Natural killer cell (primary cell): ENCODE measurements around the gene LPAR2. TPM values are rescaled to one million over a fixed set of nuclear protein-coding genes. Genes with fewer than 3 reads are reported as not detected.

Experiments used
- ATAC-seq, 3 donors: fragments of 150-1000 bp in 2 of 3; fragments of 200-7000 bp in 1 of 3; cut with Tn5 transposase; 1 replicate in 1 of 3; 2 replicates in 2 of 3; pipeline ENCODE4 v1.10.0; 2021; ENCODE audit warnings: mild to moderate bottlenecking in 2 of 3, moderate library complexity in 2 of 3
- DNase-seq, 2 donors: peaks; one replicate each; pipeline versions ENCODE4 v3.0.0 to v3.0.0-alpha.2; 2013 to 2021; ENCODE audit warnings: mixed read lengths in 1 of 2
- H3K27ac ChIP-seq: one replicate; pipeline ENCODE4 v1.5.1; 2013; ENCODE audit warnings: mild to moderate bottlenecking, low read length
- H3K27me3 ChIP-seq: one replicate; pipeline ENCODE4 v1.6.1; 2013; ENCODE audit warnings: low read length; ENCODE audit not compliant: control insufficient read depth, insufficient read depth
- H3K36me3 ChIP-seq: one replicate; pipeline ENCODE4 v1.6.1; 2013; ENCODE audit warnings: low read length; ENCODE audit not compliant: control insufficient read depth, insufficient read depth
- H3K4me1 ChIP-seq: one replicate; pipeline ENCODE4 v1.6.1; 2013; ENCODE audit warnings: low read length; ENCODE audit not compliant: control insufficient read depth, insufficient read depth
- H3K4me3 ChIP-seq: one replicate; pipeline ENCODE4 v1.5.1; 2013; ENCODE audit warnings: low read length
- H3K9me3 ChIP-seq: one replicate; pipeline ENCODE4 v1.6.1; 2013; ENCODE audit warnings: low read length; ENCODE audit not compliant: control insufficient read depth, insufficient read depth
- H3K27ac Mint-ChIP-seq, 2 donors: one replicate each; pipeline ENCODE4 v1.8.0; 2022; ENCODE audit warnings: mild to moderate bottlenecking in 2 of 2, mixed read lengths in 2 of 2, moderate library complexity in 1 of 2
- H3K27me3 Mint-ChIP-seq, 2 donors: one replicate each; pipeline ENCODE4 v1.8.0; 2022; ENCODE audit warnings: low read depth in 2 of 2, mixed read lengths in 2 of 2
- H3K36me3 Mint-ChIP-seq: one replicate; pipeline ENCODE4 v1.8.0; 2022; ENCODE audit warnings: mixed read lengths
- H3K4me1 Mint-ChIP-seq, 2 donors: one replicate each; pipeline ENCODE4 v1.8.0; 2022; ENCODE audit warnings: mixed read lengths in 2 of 2
- H3K4me3 Mint-ChIP-seq: one replicate; pipeline ENCODE4 v1.8.0; 2022; ENCODE audit warnings: mild to moderate bottlenecking, moderate library complexity, mixed read lengths
- H3K9me3 Mint-ChIP-seq, 2 donors: one replicate each; pipeline ENCODE4 v1.8.0; 2022; ENCODE audit warnings: mixed read lengths in 2 of 2
- CTCF ChIP-seq: fragments of 200-600 bp; IDR thresholded peaks from one replicate; pipeline ENCODE4 v1.8.0; 2022; ENCODE audit warnings: antibody characterized with exemption
- WGBS: methylation state at CpG from one replicate; pipeline ENCODE4 v1.1.7; 2013; ENCODE audit warnings: missing lambda C conversion rate; ENCODE audit not compliant: insufficient coverage; 5-methylcytosine and 5-hydroxymethylcytosine counted together
- intact Hi-C: fragments of 100-400 bp; cut with micrococcal nuclease; formaldehyde crosslinking; loops from one replicate; pipeline ENCODE4 v1.14.2; 2022
- total RNA-seq, 4 donors: library from RNA; stranded (reverse); fragments of 120-200 nt in 1 of 4; gene quantifications; one replicate each; pipeline versions ENCODE4 v1.2.3 to v1.2.4, GENCODE V29; 2013 to 2022

LPAR2 gene
- total RNA-seq, 3 donors from 2014 or later (not counting 1 experiment from before 2014, with no cell fraction given) = 52.1 to 81.5 (median 56.4) TPM

- H3K4me1 ChIP-seq = peaks cover 59% of the 10 kb centered on the region
- H3K27ac ChIP-seq = peak within 1 kb of the TSS; percentile 100
- peaks cover 34 to 37% of the 10 kb centered on the region in 2 donors for H3K4me1 Mint-ChIP-seq
- H3K27ac Mint-ChIP-seq = peak within 1 kb of the TSS; percentile 95 to 98
- intact Hi-C loops = no loop called here
- peak; percentile 22 for TF ChIP-seq CTCF
- no peaks in the 10 kb centered on the region for H3K27me3 ChIP-seq
- no peaks in the 10 kb centered on the region for H3K9me3 Mint-ChIP-seq
- DNase-seq (peak; percentile 88 to 97), ATAC-seq (peak; percentile 78 to 90 (median 81))
- H3K4me3 ChIP-seq = peak within 1 kb of the TSS; percentile 60
- WGBS = under 1% methylated on average over 79 of the region's 85 CpGs
- no peaks in the 10 kb centered on the region for H3K36me3 Mint-ChIP-seq
- peaks cover 12% of the 10 kb centered on the region for H3K36me3 ChIP-seq
- peak within 1 kb of the TSS; percentile 94 for H3K4me3 Mint-ChIP-seq
- no peaks in the 10 kb centered on the region for H3K27me3 Mint-ChIP-seq
- peaks cover 12% of the 10 kb centered on the region for H3K9me3 ChIP-seq
Observed at GRCh38 chr19:19663256-19664120, 35.5 kb upstream of the LPAR2 start, which contains the start of gene ATP13A1. Gene ATP13A1 (minus strand): TSS chr19:19663676. CDS start chr19:19663666, 10 bp downstream.

GRCh38 chr19:19662871-19663255, 34.8 kb upstream of the LPAR2 start:
- H3K9me3 Mint-ChIP-seq = no peaks in the 10 kb centered on the region
- 16% methylated on average over 17 of the region's 17 CpGs for WGBS
- H3K4me1 ChIP-seq = peaks cover 53% of the 10 kb centered on the region

GRCh38 chr19:19662344-19662743, 34.3 kb upstream of the LPAR2 start:
- Mint-ChIP-seq H3K4me1 (peaks cover 28 to 30% of the 10 kb centered on the region in 2 donors), H3K4me3 (peak overlapping the region; percentile 94), H3K36me3 (no peaks in the 10 kb centered on the region), H3K27me3 (no peaks in the 10 kb centered on the region), H3K27ac (peak overlapping the region; percentile 95 to 98), H3K9me3 (no peaks in the 10 kb centered on the region)
- no peak for TF ChIP-seq CTCF
- whole genome bisulfite sequencing = 84% methylated on average over 8 of the region's 8 CpGs
- peaks cover 8% of the 10 kb centered on the region for H3K9me3 ChIP-seq
- intact Hi-C loops = no loop called here
- H3K27ac ChIP-seq = peak overlapping the region; percentile 100
- no peaks in the 10 kb centered on the region for H3K27me3 ChIP-seq
- ATAC-seq (no peak), DNase-seq (no peak)
- peaks cover 48% of the 10 kb centered on the region for H3K4me1 ChIP-seq
- peaks cover 23% of the 10 kb centered on the region for H3K36me3 ChIP-seq
- peak overlapping the region; percentile 60 for H3K4me3 ChIP-seq

More at GRCh38 chr19:19662871-19663255, 34.8 kb upstream of the LPAR2 start:
- Mint-ChIP-seq H3K27ac (peak overlapping the region; percentile 95 to 98), H3K4me1 (peaks cover 28 to 30% of the 10 kb centered on the region in 2 donors), H3K27me3 (no peaks in the 10 kb centered on the region), H3K4me3 (peak overlapping the region; percentile 94), H3K36me3 (no peaks in the 10 kb centered on the region)
- Histone ChIP-seq H3K9me3 (peaks cover 12% of the 10 kb centered on the region), H3K4me3 (peak overlapping the region; percentile 60), H3K27me3 (no peaks in the 10 kb centered on the region), H3K36me3 (peaks cover 18% of the 10 kb centered on the region), H3K27ac (peak overlapping the region; percentile 100)
- ATAC-seq = no peak
- intact Hi-C loops = no loop called here
- no peak for DNase-seq
- TF ChIP-seq CTCF = no peak
